SK-N-SH treated with all-trans-retinoic acid at 6 μM for 48 hours (cell line): ENCODE results near the gene RNPEPL1.

ENCODE experiments used
- ATAC-seq: fragments of 200-7000 bp; cut with Tn5 transposase; 3 replicates; pipeline ENCODE4 v1.9.1; 2020; ENCODE audit warnings: mild to moderate bottlenecking, moderate library complexity
- CSDC2 ChIP-seq: fragments of 250-450 bp; sonication (Bioruptor Pico); IDR thresholded peaks from 2 replicates; pipeline ENCODE4 v1.5.0; 2020; ENCODE audit warnings: mild to moderate bottlenecking, moderate library complexity
- ESRRG ChIP-seq: fragments of 250-450 bp; sonication (Bioruptor Pico); IDR thresholded peaks from 2 replicates; pipeline ENCODE4 v1.6.1; 2021; ENCODE audit warnings: mild to moderate bottlenecking
- ISL1 ChIP-seq: fragments of 250-450 bp; sonication (Bioruptor Pico); IDR thresholded peaks from 2 replicates; pipeline ENCODE4 v2.1.2; 2022; ENCODE audit warnings: mild to moderate bottlenecking, moderate library complexity
- OSR1 ChIP-seq: fragments of 250-450 bp; sonication (Bioruptor Pico); IDR thresholded peaks from 2 replicates; pipeline ENCODE4 v1.8.0; 2022; ENCODE audit warnings: moderate library complexity, mild to moderate bottlenecking, inconsistent platforms
- PATZ1 ChIP-seq: fragments of 250-450 bp; sonication (Bioruptor Pico); IDR thresholded peaks from 2 replicates; pipeline ENCODE4 v1.8.0; 2020; ENCODE audit warnings: mild to moderate bottlenecking, moderate library complexity, borderline replicate concordance
- POU6F1 ChIP-seq: fragments of 250-450 bp; sonication (Bioruptor Pico); IDR thresholded peaks from 2 replicates; pipeline ENCODE4 v1.8.0; 2021; ENCODE audit warnings: low read depth, mild to moderate bottlenecking, moderate library complexity, borderline replicate concordance
- PPARA ChIP-seq: fragments of 250-450 bp; sonication (Bioruptor Pico); IDR thresholded peaks from 2 replicates; pipeline ENCODE4 v1.5.0; 2020; ENCODE audit warnings: mild to moderate bottlenecking, borderline replicate concordance
- TCF4 ChIP-seq: fragments of 250-450 bp; sonication (Bioruptor Pico); IDR thresholded peaks from 2 replicates; pipeline ENCODE4 v1.8.0; 2021; ENCODE audit warnings: mild to moderate bottlenecking, moderate library complexity, borderline replicate concordance
- TOX ChIP-seq: fragments of 250-450 bp; sonication (Bioruptor Pico); IDR thresholded peaks from 2 replicates; pipeline ENCODE4 v1.8.0; 2021; ENCODE audit warnings: mild to moderate bottlenecking, moderate library complexity, borderline replicate concordance
- ZFP3 ChIP-seq: fragments of 250-450 bp; sonication (Bioruptor Pico); IDR thresholded peaks from 2 replicates; pipeline ENCODE4 v1.5.0; 2020; ENCODE audit warnings: mild to moderate bottlenecking, moderate library complexity
- ZNF565 ChIP-seq: fragments of 450-650 bp; formaldehyde crosslinking; conservative IDR thresholded peaks from 2 replicates; pipeline ENCODE4 v1.5.0; 2020; ENCODE audit warnings: low read depth, mild to moderate bottlenecking, moderate library complexity
- ZNF70 ChIP-seq: fragments of 450-650 bp; formaldehyde crosslinking; IDR thresholded peaks from 2 replicates; pipeline ENCODE4 v1.5.0; 2020; ENCODE audit warnings: mild to moderate bottlenecking, moderate library complexity
- ZNF8 ChIP-seq: fragments of 450-650 bp; formaldehyde crosslinking; IDR thresholded peaks from 2 replicates; pipeline ENCODE4 v1.5.0; 2020; ENCODE audit warnings: mild to moderate bottlenecking, moderate library complexity
- TF ChIP-seq, protein P1 (sequence below): fragments of 250-450 bp; sonication (Bioruptor Pico); IDR thresholded peaks from 2 replicates; pipeline ENCODE4 v1.5.1; 2020; ENCODE audit warnings: low read depth, mild to moderate bottlenecking, moderate library complexity
- TF ChIP-seq, protein P2 (sequence below): fragments of 250-450 bp; sonication (Bioruptor Pico); IDR thresholded peaks from 2 replicates; pipeline ENCODE4 v1.5.0; 2020; ENCODE audit warnings: mild to moderate bottlenecking, moderate library complexity

Gene RNPEPL1

GRCh38 chr2:240574386-240575100, 6.3 kb downstream of the RNPEPL1 start:
- TF ChIP-seq, protein P1, sequence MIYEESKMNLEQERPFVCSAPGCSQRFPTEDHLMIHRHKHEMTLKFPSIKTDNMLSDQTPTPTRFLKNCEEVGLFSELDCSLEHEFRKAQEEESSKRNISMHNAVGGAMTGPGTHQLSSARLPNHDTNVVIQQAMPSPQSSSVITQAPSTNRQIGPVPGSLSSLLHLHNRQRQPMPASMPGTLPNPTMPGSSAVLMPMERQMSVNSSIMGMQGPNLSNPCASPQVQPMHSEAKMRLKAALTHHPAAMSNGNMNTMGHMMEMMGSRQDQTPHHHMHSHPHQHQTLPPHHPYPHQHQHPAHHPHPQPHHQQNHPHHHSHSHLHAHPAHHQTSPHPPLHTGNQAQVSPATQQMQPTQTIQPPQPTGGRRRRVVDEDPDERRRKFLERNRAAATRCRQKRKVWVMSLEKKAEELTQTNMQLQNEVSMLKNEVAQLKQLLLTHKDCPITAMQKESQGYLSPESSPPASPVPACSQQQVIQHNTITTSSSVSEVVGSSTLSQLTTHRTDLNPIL (CRISPR knock-in tag): no peak
- TF ChIP-seq ZFP3: no peak
- no peak for TF ChIP-seq ZNF565
- TF ChIP-seq PATZ1 (CRISPR knock-in tag): no peak
- TF ChIP-seq, protein P2, sequence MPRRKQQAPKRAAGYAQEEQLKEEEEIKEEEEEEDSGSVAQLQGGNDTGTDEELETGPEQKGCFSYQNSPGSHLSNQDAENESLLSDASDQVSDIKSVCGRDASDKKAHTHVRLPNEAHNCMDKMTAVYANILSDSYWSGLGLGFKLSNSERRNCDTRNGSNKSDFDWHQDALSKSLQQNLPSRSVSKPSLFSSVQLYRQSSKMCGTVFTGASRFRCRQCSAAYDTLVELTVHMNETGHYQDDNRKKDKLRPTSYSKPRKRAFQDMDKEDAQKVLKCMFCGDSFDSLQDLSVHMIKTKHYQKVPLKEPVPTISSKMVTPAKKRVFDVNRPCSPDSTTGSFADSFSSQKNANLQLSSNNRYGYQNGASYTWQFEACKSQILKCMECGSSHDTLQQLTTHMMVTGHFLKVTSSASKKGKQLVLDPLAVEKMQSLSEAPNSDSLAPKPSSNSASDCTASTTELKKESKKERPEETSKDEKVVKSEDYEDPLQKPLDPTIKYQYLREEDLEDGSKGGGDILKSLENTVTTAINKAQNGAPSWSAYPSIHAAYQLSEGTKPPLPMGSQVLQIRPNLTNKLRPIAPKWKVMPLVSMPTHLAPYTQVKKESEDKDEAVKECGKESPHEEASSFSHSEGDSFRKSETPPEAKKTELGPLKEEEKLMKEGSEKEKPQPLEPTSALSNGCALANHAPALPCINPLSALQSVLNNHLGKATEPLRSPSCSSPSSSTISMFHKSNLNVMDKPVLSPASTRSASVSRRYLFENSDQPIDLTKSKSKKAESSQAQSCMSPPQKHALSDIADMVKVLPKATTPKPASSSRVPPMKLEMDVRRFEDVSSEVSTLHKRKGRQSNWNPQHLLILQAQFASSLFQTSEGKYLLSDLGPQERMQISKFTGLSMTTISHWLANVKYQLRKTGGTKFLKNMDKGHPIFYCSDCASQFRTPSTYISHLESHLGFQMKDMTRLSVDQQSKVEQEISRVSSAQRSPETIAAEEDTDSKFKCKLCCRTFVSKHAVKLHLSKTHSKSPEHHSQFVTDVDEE (CRISPR knock-in tag): no peak
- no peak for ATAC-seq

- no peak for ATAC-seq
- TF ChIP-seq ZNF70 (no peak), PPARA (CRISPR knock-in tag) (no peak), POU6F1 (CRISPR knock-in tag) (no peak), ZNF8 (CRISPR knock-in tag) (no peak)
- TF ChIP-seq, protein P2 (CRISPR knock-in tag): no peak
These were observed 7.0 kb downstream of the RNPEPL1 start for GRCh38 chr2:240575101-240575965.

DNA sequence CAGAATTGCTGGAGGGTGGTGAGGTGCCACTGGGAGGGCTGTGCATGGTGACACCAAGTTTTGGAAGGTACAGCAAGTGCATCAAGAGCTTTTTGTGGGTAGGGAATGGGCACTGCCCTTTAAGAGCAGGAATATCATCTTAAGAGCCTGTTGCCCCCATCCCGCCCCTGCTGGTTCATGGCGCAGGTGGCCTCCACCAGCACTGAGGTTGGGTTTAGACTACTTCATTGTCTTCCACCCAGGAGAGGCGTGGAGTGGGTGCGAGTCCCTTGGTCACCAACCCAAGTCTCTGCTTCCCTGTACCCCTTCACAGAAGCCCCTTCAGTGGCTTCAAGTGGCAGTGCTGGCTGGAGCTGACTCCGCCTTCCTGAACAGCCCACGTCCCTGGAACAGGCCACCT, 7.8 kb downstream of the RNPEPL1 start:
- no peak for ATAC-seq
- TF ChIP-seq, protein P2 (CRISPR knock-in tag): no peak
- TF ChIP-seq, protein P1 (CRISPR knock-in tag): no peak
- no peak for TF ChIP-seq ZNF8 (CRISPR knock-in tag)
- TF ChIP-seq TCF4 (CRISPR knock-in tag): no peak
- no peak for TF ChIP-seq POU6F1 (CRISPR knock-in tag)
- no peak for TF ChIP-seq TOX (CRISPR knock-in tag)
- TF ChIP-seq ESRRG (CRISPR knock-in tag): no peak
- TF ChIP-seq OSR1 (CRISPR knock-in tag): no peak
- TF ChIP-seq CSDC2 (CRISPR knock-in tag): no peak
- TF ChIP-seq ISL1 (CRISPR knock-in tag): no peak
